IPS-NIHi7 (cell line): ENCODE measurements around the gene A2ML1.
"Not testable (repeated sequence)": the region's sequence is repeated elsewhere in the genome, so short reads cannot be mapped to it uniquely, and the experiment has no call there.

Experiments
- DNase-seq: peaks from one replicate; pipeline ENCODE4 v3.0.0; 2012; ENCODE audit warnings: mixed read lengths; ENCODE audit errors: extremely low spot score

The A2ML1 gene

DNA sequence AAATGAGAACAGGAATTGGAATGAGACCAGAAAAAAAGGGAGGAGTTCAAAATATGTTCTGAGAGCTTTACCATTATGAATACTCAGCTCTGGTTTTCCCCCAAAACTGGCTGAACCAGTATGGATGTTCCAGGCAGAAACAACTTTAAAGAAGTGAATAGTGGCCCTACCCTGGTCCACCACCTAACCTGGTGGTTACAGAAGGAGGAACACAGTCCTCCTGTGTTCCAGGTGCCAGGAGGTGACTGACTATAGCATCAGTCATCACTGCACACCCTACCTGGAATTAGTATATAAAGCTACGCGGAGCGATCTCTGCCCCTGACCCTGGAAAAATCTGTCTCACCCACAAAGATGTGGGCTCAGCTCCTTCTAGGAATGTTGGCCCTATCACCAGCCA is at the start of gene A2ML1:
TSS of gene A2ML1 (plus strand) at position 324 of the 400 bp plus-strand sequence. CDS start at position 355, 31 bp downstream.
- DNase-seq = no peak

DNA sequence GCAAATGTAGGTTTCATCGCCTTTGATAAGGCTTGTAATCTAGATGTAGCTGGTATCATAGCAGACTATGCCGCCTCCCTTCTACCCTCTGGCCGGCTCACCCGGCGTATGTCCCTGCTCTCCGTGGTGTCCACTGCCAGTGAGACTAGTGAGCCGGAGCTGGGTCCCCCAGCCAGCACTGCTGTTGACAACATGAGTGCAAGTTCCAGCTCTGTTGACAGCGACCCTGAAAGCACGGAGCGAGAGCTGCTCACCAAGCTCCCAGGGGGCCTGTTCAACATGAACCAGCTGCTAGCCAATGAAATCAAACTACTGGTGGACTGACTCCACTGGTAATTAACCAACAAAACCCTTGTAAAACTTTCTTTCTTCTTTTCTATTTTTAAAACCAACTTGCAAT is 49.0 kb upstream of the A2ML1 start:
- DNase-seq = no peak

DNA sequence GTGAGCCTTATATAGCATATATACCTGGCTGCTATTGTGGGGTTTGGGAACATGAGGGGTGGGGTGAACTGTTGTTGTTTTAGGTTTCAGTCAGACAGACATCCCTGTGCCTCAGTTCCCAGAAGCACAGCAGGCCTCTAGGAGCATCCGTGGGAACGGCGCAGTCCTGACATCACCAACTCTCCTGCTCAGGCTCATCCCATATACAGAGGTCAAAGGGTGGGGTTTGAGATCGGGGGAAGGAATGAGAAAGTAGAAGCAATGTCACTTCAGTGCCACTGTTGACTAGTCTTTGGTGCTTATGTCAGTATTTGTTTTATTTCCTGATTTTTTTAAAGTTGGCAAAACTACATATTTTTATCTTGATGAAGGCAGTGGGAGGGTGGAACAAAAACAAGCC is 43.1 kb upstream of the A2ML1 start:
- DNase-seq = no peak

DNA sequence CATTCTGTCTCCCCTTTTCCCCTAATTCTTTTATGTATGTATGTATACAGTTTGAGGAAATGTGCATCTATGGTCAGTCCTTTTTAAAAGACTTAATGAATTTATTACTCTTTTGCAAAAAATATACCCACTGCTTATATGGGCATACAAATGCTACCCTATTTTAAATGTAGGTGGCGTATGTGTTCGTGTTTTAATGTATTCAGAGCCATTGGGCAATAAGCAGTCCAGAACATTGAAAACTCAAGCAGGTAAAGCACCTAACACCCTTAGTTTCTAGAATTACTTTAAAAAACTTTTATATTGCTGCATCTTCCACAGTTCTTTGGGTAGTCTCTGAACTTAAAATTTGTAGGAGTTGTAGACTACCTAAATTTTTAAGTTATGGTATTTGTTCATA is 42.6 kb upstream of the A2ML1 start:
- DNase-seq = no peak

DNA sequence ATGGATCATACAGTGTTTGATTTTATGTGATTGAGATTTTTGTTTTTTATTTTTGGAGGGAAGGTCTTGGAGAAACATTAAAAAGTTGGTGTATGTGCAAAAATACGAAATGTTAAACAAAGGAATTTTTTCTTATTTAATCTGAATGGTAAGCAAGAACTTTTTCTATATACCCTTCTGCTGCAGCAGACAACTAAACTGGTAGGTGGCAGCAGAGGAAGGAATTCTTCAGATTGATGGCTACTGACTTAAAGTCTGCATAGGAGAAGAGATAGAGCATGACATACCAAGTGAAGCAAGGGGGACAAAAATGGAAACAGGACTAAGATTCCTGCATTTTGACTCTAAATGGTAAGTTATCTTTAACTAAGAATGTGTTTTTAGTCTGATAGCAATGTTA is 42.0 kb upstream of the A2ML1 start:
- DNase-seq = peak; percentile 55

DNA sequence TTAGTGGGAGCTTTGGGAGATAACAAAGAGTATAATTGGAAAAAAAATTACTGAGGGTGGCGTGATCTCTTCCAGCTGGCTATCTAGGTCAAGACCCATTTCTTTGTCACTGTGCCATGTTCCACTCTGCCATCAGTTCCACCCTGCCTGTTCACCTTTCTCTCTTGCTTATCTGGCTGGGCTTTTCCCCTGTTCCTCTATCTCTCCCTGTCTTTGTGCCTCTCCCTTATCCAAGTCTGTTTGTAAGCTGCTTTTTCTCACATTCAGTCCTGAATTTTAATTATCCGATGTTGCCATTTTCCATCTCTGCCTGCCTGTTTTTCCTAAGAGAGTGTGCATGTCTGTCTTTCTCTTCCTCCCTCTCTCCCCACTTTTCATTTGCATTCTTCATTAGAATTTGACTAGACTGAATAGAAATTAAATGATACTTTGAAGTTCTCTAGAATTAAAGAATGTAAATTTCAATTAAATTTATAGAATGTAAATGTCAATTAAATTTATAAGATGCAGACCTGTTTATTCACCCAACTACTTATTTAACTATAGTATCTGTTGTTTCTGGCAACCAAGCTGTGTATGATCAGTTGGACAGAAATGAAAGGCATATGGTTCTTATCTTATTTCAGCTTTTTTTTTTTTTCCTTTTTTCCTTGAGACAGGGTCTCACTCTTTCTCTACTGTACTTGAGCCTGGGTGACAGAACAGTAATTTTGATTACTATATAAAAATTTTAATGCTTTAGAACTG is 40.9 kb upstream of the A2ML1 start:
- DNase-seq = no peak

DNA sequence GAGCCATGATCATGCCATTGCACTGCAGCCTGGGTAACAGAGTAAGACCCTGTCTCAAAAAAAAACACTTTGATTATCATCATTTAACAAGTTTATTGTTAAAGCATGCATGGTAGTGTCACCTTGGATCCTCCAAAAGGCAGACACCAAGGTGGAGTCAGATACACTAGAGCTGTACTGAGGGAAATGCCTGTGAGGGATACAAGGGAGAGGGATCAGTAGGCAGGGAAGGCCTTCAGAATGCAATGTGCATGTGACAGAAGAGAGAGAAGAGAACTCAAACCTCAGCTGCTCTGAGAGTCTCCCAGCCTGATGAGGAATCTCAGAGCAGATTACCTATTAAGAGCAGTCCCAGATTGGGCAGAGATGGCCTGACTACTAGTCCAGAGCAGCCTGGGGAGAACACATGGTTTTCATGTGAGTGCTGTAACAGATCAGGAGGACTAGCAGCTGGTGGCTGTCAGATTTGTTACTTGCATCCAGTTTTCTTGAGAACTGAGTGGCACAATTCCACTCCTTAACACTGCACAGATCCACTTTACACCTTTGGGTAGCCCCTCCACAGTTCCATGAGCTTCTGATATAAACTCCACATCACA is 38.0 kb upstream of the A2ML1 start:
- no peak for DNase-seq

DNA sequence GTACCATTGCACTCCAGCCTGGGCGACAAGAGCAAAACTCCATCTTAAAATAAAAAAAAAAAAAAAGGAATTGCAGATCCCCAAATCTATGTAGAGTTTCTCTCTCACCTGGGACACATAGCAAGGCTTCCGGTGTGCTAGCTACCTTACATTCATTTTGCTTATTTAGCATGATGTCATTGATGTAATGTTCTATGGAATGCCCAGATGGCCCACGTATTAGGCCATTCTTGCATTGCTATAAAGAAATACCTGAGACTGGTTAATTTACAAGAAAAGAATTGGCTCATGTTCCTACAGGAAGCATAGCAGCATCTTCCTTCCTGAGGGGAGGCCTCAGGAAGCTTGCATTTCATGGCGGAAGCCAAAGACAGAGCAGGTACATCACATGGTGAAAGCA is 36.9 kb upstream of the A2ML1 start:
- no peak for DNase-seq

DNA sequence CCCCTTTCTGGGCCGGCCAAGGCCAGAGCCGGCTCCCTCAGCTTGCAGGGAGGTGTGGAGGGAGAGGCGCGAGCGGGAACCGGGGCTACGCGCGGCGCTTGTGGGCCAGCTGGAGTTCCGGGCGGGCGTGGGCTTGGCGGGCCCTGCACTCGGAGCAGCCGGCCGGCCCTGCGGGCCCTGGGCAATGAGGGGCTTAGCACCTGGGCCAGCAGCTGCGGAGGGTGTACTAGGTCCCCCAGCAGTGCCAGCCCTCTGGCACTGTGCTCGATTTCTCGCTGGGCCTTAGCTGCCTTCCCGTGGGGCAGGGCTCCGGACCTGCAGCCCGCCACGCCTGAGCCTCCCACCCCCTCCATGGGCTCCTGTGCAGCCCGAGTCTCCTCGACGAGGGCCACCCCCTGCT is 35.2 kb upstream of the A2ML1 start:
- not testable (repeated sequence) for DNase-seq

DNA sequence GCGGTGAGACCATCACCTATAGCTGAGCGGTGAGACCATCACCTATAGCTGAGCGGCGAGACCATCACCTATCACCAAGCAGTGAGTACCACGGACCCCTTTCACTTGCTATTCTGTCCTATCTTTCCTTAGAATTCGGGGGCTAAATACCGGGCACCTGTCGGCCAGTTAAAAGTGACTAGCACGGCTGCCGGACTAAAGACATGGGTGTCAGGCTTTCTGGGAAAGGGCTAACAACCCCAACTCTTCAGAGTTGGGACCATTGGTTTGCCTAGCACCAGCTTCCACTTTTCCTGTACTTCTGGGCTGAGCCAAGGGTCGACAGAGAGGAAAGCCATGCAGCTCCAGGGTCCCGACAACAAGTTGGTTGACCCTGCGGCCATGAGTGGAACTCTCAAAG is 33.7 kb upstream of the A2ML1 start:
- not testable (repeated sequence) for DNase-seq

DNA sequence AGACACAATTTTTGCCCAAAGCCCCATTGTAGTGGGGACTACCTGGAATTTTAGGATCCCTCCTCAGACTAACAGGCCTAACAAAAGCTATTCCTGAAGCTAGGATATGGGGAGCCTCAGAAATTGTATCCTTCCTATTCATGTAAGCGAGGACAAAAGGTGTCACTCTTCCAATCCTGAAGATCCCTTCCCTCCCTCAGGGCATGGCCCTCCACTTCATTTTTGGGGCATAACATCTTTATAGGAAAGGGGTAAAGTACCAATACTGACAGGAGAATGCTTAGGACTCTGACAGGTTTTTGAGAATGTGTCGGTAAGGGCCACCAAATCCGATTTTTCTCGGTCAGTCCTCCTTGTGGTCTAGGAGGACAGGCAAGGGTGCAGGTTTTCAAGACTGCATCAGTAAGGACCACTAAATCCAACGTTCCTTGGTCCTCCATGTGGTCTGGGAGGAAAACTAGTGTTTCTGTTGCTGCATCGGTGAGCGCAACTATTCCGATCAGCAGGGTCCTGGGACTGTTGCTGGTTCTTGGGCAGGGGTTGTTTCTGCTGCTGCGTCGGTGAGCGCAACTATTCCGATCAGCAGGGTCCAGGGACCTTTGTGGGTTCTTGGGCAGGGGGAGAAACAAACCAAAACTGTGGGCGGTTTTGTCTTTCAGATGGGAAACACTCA is 32.9 kb upstream of the A2ML1 start:
- DNase-seq = not testable (repeated sequence)

DNA sequence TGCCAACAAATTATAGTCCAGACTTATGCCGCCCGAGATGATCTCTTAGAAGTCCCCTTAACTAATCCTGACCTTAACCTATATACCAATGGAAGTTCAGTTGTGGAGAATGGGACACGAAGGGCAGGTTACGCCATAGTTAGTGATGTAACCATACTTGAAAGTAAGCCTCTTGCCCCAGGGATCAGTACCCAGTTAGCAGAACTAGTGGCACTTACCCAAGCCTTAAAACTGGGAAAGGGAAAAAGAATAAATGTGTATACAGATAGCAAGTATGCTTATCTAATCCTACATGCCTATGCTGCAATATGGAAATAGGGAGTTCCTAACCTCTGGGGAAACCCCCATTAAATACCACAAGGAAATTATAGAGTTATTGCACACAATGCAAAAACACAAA is 29.2 kb upstream of the A2ML1 start:
- DNase-seq = not testable (repeated sequence)

DNA sequence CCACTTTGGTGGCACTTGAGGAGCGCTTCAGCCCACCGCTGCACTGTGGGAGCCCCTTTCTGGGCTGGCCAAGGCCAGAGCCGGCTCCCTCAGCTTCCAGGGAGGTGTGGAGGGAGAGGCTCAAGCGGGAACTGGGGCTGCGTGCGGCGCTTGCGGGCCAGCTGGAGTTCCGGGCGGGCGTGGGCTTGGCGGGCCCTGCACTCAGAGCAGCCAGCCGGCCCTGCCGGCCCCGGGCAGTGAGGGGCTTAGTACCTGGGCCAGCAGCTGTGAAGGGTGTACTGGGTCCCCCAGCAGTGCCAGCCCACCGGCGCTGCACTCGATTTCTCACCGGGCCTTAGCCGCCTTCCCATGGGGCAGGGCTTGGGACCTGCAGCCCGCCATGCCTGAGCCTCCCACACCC is 27.8 kb upstream of the A2ML1 start:
- not testable (repeated sequence) for DNase-seq

DNA sequence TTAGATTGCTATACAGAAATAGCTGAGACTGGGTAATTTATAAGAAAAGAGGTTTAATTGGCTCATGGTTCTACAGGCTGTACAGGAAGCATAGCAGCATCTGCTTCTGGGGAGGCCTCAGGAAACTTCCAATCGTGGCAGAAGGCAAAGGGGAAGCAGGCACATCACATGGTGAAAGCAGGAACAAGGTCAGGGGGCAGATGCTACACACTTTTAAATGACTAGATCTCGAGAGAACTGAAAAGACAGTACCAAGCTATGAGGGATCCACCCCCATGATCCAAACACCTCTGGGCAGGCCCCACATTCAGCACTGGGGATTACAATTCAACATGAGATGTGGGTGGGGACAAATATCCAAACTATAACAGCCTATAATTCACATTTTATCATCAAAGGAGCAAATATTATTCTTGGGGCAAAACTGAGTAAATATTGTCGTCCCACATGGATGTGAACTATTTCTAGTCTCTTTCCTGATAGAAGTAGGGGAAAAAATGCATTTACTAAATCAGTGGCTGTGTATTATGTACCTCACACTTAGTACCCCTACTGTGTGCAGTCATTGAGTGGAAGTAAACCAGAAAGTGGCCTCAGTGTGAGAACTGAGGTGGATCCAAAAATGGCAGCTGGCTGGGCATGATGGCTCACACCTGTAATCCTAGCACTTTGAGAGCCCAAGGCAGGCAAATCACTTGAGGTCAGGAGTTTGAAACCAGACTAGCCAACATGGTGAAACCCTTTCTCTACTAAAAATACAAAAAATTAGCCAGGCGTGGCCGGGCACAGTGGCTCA is 25.4 kb upstream of the A2ML1 start:
- DNase-seq = no peak

DNA sequence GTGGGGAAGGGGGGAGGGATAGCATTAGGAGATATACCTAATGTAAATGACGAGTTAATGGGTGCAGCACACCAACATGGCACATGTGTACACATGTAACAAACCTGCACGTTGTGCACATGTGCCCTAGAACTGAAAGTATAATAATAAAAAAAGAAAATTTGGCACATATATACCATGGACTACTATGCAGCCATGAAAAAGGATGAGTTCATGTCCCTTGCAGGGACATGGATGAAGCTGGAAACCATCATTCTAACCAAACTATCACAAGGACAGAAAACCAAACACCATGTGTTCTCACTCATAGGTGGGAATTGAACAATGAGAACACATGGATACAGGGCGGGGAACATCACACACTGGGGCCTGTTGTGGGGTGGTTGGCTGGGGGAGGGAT is 21.2 kb upstream of the A2ML1 start:
- DNase-seq = not testable (repeated sequence)

DNA sequence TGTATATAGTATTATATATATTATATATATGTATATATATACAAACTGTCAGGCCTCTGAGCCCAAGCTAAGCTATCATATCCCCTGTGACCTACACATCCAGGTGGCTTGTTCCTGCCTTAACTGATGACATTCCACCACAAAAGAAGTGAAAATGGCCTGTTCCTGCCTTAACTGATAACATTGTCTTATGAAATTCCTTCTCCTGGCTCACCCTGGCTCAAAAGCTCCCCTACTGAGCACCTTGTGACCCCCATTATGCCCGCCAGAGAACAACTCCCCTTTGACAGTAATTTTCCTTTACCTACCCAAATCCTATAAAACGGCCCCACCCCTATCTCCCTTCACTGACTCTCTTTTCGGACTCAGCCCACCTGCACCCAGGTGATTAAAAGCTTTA is 17.6 kb upstream of the A2ML1 start:
- not testable (repeated sequence) for DNase-seq

DNA sequence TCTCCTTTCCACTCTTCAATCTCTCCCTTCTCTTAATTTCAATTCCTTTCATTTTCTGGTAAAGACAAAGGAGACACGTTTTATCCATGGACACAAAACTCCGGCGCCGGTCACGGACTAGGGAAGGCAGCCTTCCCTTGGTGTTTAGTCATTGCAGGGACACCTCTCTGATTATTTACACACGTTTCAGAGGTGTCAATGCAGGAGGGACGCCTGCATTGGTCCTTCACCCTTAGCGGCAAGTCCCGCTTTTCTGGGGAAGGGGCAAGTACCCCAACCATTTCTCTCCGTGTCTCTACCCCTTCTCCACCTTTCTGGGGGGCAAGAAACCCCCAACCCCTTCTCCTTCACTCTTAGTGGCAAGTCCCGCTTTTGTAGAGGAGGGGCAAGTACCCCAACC is 16.9 kb upstream of the A2ML1 start:
- DNase-seq = not testable (repeated sequence)

DNA sequence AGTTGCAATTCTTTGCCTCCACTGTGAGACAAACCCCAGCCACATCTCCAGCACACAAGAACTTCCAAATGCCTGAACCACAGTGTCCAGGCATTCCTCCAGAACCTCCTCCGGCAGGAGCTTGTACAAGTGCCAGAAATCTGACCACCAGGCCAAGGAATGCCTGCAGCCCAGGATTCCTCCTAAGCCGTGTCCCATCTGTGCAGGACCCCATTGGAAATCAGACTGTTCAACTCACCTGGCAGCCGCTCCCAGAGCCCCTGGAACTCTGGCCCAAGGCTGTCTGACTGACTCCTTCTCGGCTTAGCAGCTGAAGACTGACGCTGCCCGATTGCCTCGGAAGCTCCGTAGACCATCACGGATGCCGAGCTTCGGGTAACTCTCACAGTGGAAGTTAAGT is 15.3 kb upstream of the A2ML1 start:
- not testable (repeated sequence) for DNase-seq

DNA sequence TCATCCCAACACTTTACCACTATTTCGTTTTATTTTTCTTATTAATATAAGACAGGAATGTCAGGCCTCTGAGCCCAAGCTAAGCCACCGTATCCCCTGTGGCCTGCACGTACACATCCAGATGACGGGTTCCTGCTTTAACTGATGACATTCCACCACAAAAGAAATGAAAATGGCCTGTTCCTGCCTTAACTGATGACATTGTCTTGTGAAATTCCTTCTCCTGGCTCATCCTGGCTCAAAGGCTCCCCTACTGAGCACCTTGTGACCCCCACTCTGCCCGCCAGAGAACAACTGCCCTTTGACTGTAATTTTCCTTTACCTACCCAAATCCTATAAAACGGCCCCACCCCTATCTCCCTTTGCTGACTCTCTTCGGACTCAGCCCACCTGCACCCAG is 12.3 kb upstream of the A2ML1 start:
- DNase-seq = not testable (repeated sequence)

DNA sequence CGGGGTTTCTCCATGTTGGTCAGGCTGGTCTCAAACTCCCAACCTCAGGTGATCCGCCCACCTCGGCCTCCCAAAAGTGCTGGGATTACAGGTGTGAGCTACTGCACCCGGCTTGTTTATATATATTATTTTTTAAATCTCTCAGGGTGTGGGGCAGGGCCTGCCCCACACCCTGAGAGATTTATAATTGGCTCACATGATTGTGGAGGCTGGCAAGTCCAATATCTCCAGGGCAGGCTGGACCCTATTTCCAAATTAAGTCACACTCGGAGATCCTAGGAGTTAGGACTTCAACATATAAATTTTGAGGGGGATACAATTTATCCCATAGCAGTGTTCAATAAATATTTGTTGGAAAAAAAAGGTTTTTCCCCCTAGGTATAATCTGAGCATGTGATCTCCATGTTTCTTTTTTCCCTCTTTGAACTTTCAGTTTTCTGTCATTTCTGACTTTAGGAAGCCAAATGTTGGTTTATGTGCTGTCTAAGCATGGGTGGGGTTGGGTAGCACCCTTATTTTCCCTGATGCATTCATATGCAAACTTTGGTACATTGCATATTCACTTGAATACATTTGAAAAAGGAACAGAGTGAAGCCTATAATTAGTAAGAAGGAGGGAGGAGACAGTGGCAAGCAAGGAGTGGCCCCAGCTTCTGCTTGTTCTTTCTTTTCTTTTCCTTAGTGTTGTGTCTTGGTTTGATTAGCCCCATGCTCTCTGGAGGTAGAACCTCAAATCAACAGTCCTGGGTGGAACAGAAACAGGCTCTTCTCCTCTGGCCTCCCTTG is 8.7 kb upstream of the A2ML1 start:
- DNase-seq = no peak

DNA sequence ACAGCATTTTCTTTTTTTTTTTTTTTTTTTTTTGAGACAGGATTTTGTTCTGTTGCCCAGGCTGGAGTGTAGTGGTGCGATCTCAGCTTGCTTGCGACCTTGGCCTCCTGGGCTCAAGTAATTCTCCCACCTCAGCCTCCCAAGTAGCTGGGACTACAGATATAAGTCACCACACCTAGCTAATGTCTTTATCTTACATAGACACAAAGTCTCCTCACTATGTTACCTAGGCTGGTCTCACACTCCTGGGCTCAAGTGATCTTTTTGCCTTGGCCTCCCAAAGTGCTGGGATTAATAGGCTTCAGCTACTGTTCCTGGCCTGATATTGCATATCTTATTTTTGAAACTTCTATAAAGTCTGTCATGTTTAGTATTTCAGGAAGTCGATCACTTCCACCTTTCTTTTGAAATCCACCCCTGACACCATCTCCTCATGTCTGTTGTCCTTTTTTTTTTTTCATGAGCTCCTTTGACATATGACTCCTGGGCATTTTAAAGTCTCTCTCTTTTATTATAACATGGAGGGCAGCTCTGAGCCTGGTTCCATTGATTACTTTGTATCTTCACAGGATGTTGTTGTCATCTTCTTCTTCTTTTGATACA is 5.9 kb upstream of the A2ML1 start:
- no peak for DNase-seq
